ENCODE results near the gene PHETA1.

DNA sequence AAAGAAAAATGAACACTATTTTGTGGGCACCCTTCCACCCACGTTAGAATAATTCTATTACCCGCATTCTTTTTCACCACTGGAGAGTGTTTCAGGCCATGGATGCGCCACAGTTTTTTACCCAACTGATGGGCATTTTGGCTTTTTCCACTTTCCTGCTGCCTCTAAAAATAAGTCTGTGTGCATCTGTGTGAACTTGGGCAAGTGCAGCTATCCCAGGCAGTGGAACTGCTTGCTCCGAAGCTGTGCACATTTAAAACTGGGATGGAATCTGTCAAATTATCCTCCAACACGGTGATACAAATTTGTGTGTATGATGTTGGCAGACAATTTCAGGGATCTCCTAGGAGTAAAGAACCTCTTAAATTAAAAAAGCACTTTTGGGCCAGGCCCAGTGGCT is 31.5 kb downstream of the PHETA1 start:
- TF ChIP-seq, protein P1, sequence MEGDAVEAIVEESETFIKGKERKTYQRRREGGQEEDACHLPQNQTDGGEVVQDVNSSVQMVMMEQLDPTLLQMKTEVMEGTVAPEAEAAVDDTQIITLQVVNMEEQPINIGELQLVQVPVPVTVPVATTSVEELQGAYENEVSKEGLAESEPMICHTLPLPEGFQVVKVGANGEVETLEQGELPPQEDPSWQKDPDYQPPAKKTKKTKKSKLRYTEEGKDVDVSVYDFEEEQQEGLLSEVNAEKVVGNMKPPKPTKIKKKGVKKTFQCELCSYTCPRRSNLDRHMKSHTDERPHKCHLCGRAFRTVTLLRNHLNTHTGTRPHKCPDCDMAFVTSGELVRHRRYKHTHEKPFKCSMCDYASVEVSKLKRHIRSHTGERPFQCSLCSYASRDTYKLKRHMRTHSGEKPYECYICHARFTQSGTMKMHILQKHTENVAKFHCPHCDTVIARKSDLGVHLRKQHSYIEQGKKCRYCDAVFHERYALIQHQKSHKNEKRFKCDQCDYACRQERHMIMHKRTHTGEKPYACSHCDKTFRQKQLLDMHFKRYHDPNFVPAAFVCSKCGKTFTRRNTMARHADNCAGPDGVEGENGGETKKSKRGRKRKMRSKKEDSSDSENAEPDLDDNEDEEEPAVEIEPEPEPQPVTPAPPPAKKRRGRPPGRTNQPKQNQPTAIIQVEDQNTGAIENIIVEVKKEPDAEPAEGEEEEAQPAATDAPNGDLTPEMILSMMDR (IDR thresholded peaks at IDR 0.05), result no peak
- TF ChIP-seq POLR2A (IDR thresholded peaks at IDR 0.05), result no peak

All from testis (tissue), 2 donors.